ENCODE measurements around the gene LMO2. TPM values are rescaled to one million over a fixed set of nuclear protein-coding genes. Genes with fewer than 3 reads are reported as not detected.
"Not testable (repeated sequence)": the region's sequence is repeated elsewhere in the genome, so short reads cannot be mapped to it uniquely, and the experiment has no call there.

LMO2 gene
- total RNA-seq, 1 donor from 2014 or later, result 3.9 TPM

DNA sequence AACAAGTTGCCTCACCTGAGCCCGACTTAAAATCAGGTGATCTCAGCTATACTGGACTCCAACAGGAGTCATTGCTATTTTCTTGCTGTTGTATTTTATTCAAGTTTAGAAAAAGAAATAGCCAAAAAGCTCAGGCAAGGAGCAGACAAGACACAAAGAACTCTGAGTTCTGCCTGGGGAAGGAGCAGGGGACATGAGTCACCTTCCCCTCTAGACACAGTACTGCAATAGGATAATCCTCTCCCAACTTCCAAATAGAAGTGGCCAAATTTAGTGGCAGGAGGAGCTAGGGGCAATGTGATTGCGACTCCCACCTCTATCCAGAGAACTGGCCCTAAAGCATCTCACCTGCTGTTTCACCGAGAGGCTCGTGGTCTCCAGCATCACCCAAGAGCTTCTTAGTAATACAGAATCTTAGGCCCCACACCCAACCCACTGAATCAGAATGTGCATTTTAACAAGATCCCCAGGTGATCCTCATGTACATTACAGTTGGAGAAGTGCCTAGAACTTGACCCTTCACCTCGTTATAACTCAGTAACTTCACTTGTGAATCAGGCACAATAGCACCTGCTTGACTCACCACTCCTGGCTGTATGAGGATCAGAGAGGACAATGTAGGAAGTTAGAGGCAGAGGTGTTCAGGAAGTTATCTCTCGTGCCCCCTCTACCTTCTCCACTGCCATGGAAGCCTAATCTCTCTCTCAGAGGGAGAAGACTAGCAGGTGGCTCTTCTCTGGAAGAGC, 60.8 kb downstream of the LMO2 start:
- H3K4me1 Mint-ChIP-seq, result peaks cover 6% of the 10 kb centered on the region
- TF ChIP-seq, protein P1, sequence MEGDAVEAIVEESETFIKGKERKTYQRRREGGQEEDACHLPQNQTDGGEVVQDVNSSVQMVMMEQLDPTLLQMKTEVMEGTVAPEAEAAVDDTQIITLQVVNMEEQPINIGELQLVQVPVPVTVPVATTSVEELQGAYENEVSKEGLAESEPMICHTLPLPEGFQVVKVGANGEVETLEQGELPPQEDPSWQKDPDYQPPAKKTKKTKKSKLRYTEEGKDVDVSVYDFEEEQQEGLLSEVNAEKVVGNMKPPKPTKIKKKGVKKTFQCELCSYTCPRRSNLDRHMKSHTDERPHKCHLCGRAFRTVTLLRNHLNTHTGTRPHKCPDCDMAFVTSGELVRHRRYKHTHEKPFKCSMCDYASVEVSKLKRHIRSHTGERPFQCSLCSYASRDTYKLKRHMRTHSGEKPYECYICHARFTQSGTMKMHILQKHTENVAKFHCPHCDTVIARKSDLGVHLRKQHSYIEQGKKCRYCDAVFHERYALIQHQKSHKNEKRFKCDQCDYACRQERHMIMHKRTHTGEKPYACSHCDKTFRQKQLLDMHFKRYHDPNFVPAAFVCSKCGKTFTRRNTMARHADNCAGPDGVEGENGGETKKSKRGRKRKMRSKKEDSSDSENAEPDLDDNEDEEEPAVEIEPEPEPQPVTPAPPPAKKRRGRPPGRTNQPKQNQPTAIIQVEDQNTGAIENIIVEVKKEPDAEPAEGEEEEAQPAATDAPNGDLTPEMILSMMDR (IDR thresholded peaks at IDR 0.05; ENCODE audit: unreplicated experiment), result no peak
- no peak for DNase-seq (ENCODE audit: low spot score in 2 of 2, unreplicated experiment in 2 of 2)
- H3K36me3 Mint-ChIP-seq, result no peaks in the 10 kb centered on the region
- H3K4me3 Mint-ChIP-seq, result no peak overlapping the region
- H3K27me3 Mint-ChIP-seq (ENCODE audit: low read depth), result peaks cover 61% of the 10 kb centered on the region
- no peaks in the 10 kb centered on the region for H3K9me3 Mint-ChIP-seq
- no peak overlapping the region for H3K27ac Mint-ChIP-seq

GRCh38 chr11:33829430-33830141, 62.3 kb downstream of the LMO2 start:
- H3K27me3 Mint-ChIP-seq (ENCODE audit: low read depth), result peaks cover 69% of the 10 kb centered on the region
- H3K9me3 Mint-ChIP-seq, result no peaks in the 10 kb centered on the region
- TF ChIP-seq, protein P1 (IDR thresholded peaks at IDR 0.05; ENCODE audit: unreplicated experiment), result peak; percentile 58
- H3K36me3 Mint-ChIP-seq, result no peaks in the 10 kb centered on the region
- no peak overlapping the region for H3K27ac Mint-ChIP-seq
- peak overlapping the region; percentile 79 for H3K4me3 Mint-ChIP-seq
- peak in 1 of 2 experiments; percentile 64 for DNase-seq (ENCODE audit: low spot score in 2 of 2, unreplicated experiment in 2 of 2)
- peaks cover 2% of the 10 kb centered on the region for H3K4me1 Mint-ChIP-seq

DNA sequence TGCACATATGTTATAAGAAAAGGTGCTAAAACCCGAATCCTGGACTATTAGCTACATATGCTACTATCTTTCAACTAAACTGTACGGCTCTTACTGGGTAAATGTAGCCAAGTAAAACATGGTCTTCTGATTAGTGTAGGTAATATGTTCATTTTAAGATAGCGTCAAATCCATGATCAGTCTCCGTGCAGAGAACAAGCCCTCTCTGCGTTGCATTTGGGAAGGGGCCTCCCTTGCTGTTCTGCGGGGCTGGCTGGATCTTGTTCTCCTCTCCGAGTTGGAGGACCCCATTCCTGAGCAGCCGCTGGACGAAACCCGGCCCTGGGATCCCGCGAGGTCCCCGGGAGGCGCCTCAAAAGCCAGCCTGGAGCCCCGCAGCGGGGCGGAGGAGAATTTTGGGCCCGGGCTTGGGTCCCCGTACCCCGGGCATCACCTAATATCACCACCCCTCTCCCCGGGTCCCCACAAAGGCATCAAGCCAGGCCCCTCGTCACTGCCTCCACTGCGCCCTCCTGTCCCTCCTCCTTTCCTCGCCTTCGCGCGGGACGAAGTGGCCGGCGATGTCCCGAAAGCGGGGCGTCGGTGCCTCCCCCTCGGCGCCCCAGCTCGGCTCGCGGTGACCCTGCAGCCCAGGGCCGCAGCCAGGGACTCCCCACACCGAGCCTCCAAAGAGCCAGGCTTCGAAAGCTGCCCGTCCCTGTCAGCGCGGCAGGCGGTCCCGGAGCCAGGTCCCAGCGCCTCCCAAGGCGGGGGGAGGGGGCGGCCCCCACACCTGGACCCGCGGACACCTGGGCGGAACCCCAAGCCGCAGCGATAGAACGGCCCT, 63.1 kb downstream of the LMO2 start:
- TF ChIP-seq, protein P1 (IDR thresholded peaks at IDR 0.05; ENCODE audit: unreplicated experiment), result no peak
- Mint-ChIP-seq H3K4me1 (peaks cover 2% of the 10 kb centered on the region), H3K27ac (no peak overlapping the region), H3K9me3 (peaks cover 5% of the 10 kb centered on the region), H3K36me3 (no peaks in the 10 kb centered on the region), H3K27me3 (ENCODE audit: low read depth) (peaks cover 69% of the 10 kb centered on the region), H3K4me3 (peak overlapping the region; percentile 79)
- DNase-seq (ENCODE audit: low spot score in 2 of 2, unreplicated experiment in 2 of 2), result no peak

DNA sequence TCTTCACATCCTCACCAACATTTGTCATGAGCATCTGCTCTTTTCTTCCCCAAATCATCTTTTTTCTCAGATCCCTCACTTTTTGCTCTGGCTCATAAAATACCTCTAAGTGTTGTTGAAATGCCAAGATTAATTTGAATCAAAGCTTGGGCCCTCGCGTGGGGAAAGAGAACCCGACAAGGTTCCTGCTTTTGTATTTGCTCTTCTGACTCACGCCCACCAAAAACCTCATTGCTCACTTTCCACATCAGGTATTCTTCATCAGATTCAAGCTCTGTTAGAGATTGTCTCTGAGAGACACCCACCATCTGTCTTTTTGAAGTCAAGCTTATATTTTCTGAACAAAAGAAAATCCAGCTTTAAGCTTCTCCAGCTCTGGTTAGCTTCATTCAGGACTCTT, 64.7 kb downstream of the LMO2 start:
- Mint-ChIP-seq H3K36me3 (no peaks in the 10 kb centered on the region), H3K27ac (no peak overlapping the region), H3K27me3 (ENCODE audit: low read depth) (peaks cover 59% of the 10 kb centered on the region), H3K4me3 (no peak overlapping the region), H3K9me3 (peaks cover 16% of the 10 kb centered on the region), H3K4me1 (peaks cover 2% of the 10 kb centered on the region)
- TF ChIP-seq, protein P1 (IDR thresholded peaks at IDR 0.05; ENCODE audit: unreplicated experiment), result no peak
- DNase-seq (ENCODE audit: low spot score in 2 of 2, unreplicated experiment in 2 of 2), result no peak

- Mint-ChIP-seq H3K27ac (no peak overlapping the region), H3K4me1 (peaks cover 2% of the 10 kb centered on the region), H3K4me3 (no peak overlapping the region), H3K9me3 (peaks cover 16% of the 10 kb centered on the region), H3K27me3 (ENCODE audit: low read depth) (peaks cover 52% of the 10 kb centered on the region), H3K36me3 (no peaks in the 10 kb centered on the region)
- DNase-seq (ENCODE audit: low spot score in 2 of 2, unreplicated experiment in 2 of 2), result no peak
- TF ChIP-seq, protein P1 (IDR thresholded peaks at IDR 0.05; ENCODE audit: unreplicated experiment), result no peak
Measured at GRCh38 chr11:33825854-33826560, 65.9 kb downstream of the LMO2 start.

DNA sequence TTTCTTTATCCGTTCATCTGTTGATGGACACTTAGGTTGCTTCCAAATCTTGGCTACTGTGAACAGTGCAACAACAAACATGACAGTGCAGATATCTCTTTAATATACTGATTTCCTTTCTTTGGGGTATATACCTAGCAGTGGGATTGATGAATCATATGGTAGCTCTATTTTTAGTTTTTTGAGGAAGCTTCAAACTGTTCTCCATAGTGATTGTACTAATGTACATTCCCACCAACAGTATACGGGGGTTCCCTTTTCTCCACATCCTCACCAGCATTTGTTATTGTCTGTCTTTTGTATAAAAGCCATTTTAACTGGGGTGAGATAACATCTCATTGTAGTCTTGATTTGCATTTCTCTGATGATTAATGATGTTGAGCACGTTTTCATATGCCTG, 68.9 kb downstream of the LMO2 start:
- H3K27ac Mint-ChIP-seq; H3K4me3 Mint-ChIP-seq; H3K4me1 Mint-ChIP-seq; DNase-seq (ENCODE audit: low spot score in 2 of 2, unreplicated experiment in 2 of 2); H3K36me3 Mint-ChIP-seq: not testable (repeated sequence)
- peaks cover 27% of the 10 kb centered on the region for H3K27me3 Mint-ChIP-seq (ENCODE audit: low read depth)
- peaks cover 16% of the 10 kb centered on the region for H3K9me3 Mint-ChIP-seq

Data from mesothelial cell of epicardium (in vitro differentiated cells).